ENCODE data around the gene PYGL.

- no peak for TF ChIP-seq POLR2A (IDR thresholded peaks at IDR 0.05)
- no peak for TF ChIP-seq CTCF (IDR thresholded peaks at IDR 0.05)
Measured at GRCh38 chr14:50937325-50937724, 7.0 kb downstream of the PYGL start.
